ENCODE data around the gene ZNF593. TPM values are rescaled to one million over a fixed set of nuclear protein-coding genes. Genes with fewer than 3 reads are reported as not detected.

Gene ZNF593
- total and polyA plus RNA-seq, 3 experiments from 2014 or later, result 26.2 to 87.9 (median 86.4) TPM

GRCh38 chr1:26190373-26190987 is 20.8 kb downstream of the ZNF593 start, which contains the start of gene CATSPER4:
CATSPER4 (plus strand) TSS chr1:26190602; CDS start chr1:26190628, 26 bp downstream.
- POLR2A ChIA-PET, result no interaction called here
- CTCF ChIA-PET, result interaction anchor here (0.8 to 2.7 kb wide), 5 partner anchors 10 to 44 kb away, joined by 3 to 11 read pairs (median 4); partner anchors contain the start of genes CEP85 and ZNF593
- peak within 1 kb of the TSS in 3 of 8 donors; percentile 44 to 61 (median 44) for H3K27ac Mint-ChIP-seq

GRCh38 chr1:26191739-26192138 is 22.0 kb downstream of the ZNF593 start:
- peaks cover 7% of the 10 kb centered on the region for H3K4me1 ChIP-seq (ENCODE audit: insufficient read depth, low read length)
- peaks cover 4 to 8% (median 7%) of the 10 kb centered on the region in 3 donors for H3K4me1 Mint-ChIP-seq
- no peak overlapping the region for H3K27ac ChIP-seq (ENCODE audit: low read depth, low read length)
- CTCF ChIA-PET, result interaction anchor here (2.7 kb wide), 1 partner anchor 22 kb away, joined by 8 read pairs; the partner anchor contains the start of gene ZNF593
- H3K9me3 ChIP-seq (ENCODE audit: low read length), result no peaks in the 10 kb centered on the region
- H3K27me3 ChIP-seq (ENCODE audit: insufficient read depth, low read length, poor library complexity, severe bottlenecking), result no peaks in the 10 kb centered on the region
- no peaks in the 10 kb centered on the region for H3K9me3 Mint-ChIP-seq
- H3K4me3 ChIP-seq (ENCODE audit: low read length), result no peak overlapping the region
- POLR2A ChIA-PET, result no interaction called here
- H3K4me3 Mint-ChIP-seq, result no peak overlapping the region
- no peaks in the 10 kb centered on the region for H3K36me3 ChIP-seq (ENCODE audit: insufficient read depth, low read length)
- H3K36me3 Mint-ChIP-seq, result no peaks in the 10 kb centered on the region
- H3K27me3 Mint-ChIP-seq, result peaks cover 0 to 3% of the 10 kb centered on the region in 2 donors
- H3K27ac Mint-ChIP-seq, result peak overlapping the region in 3 of 8 donors; percentile 18 to 19 (median 18)
- no peak for DNase-seq

More at GRCh38 chr1:26190373-26190987, 20.8 kb downstream of the ZNF593 start, which contains the start of gene CATSPER4:
- Histone ChIP-seq H3K4me1 (ENCODE audit: insufficient read depth, low read length) (peaks cover 7% of the 10 kb centered on the region), H3K27ac (ENCODE audit: low read depth, low read length) (no peak within 1 kb of the TSS), H3K27me3 (ENCODE audit: insufficient read depth, low read length, poor library complexity, severe bottlenecking) (no peaks in the 10 kb centered on the region), H3K4me3 (ENCODE audit: low read length) (no peak within 1 kb of the TSS), H3K36me3 (ENCODE audit: insufficient read depth, low read length) (no peaks in the 10 kb centered on the region), H3K9me3 (ENCODE audit: low read length) (no peaks in the 10 kb centered on the region)
- H3K4me3 Mint-ChIP-seq, result no peak within 1 kb of the TSS
- H3K36me3 Mint-ChIP-seq, result no peaks in the 10 kb centered on the region
- no peaks in the 10 kb centered on the region for H3K9me3 Mint-ChIP-seq
- peaks cover 0 to 3% of the 10 kb centered on the region in 2 donors for H3K27me3 Mint-ChIP-seq
- H3K4me1 Mint-ChIP-seq, result peaks cover 4 to 8% (median 7%) of the 10 kb centered on the region in 3 donors
- DNase-seq, result no peak

GRCh38 chr1:26195805-26196204 is 26.1 kb downstream of the ZNF593 start:
- CTCF ChIA-PET, result no interaction called here
- Histone ChIP-seq H3K27ac (ENCODE audit: low read depth, low read length) (no peak overlapping the region), H3K36me3 (ENCODE audit: insufficient read depth, low read length) (no peaks in the 10 kb centered on the region), H3K4me1 (ENCODE audit: insufficient read depth, low read length) (peaks cover 12% of the 10 kb centered on the region), H3K9me3 (ENCODE audit: low read length) (no peaks in the 10 kb centered on the region), H3K4me3 (ENCODE audit: low read length) (no peak overlapping the region), H3K27me3 (ENCODE audit: insufficient read depth, low read length, poor library complexity, severe bottlenecking) (no peaks in the 10 kb centered on the region)
- Mint-ChIP-seq H3K4me1 (peaks cover 7 to 16% (median 15%) of the 10 kb centered on the region in 3 donors), H3K27ac (no peak overlapping the region), H3K36me3 (peaks cover 0 to 1% (median 0%) of the 10 kb centered on the region in 3 donors), H3K4me3 (no peak overlapping the region), H3K27me3 (peaks cover 4 to 9% of the 10 kb centered on the region in 2 donors), H3K9me3 (no peaks in the 10 kb centered on the region)
- POLR2A ChIA-PET, result no interaction called here
- no peak for DNase-seq

- H3K36me3 ChIP-seq (ENCODE audit: insufficient read depth, low read length), result no peaks in the 10 kb centered on the region
- Mint-ChIP-seq H3K27ac (peak overlapping the region in 1 of 8 donors; percentile 64), H3K27me3 (peaks cover 4 to 9% of the 10 kb centered on the region in 2 donors), H3K4me3 (no peak overlapping the region), H3K9me3 (no peaks in the 10 kb centered on the region), H3K36me3 (peaks cover 0 to 1% (median 0%) of the 10 kb centered on the region in 3 donors), H3K4me1 (peaks cover 14 to 24% (median 22%) of the 10 kb centered on the region in 3 donors)
- H3K27ac ChIP-seq (ENCODE audit: low read depth, low read length), result no peak overlapping the region
- ChIA-PET CTCF (interaction anchor here (0.8 kb wide), 1 partner anchor 219 kb away, joined by 3 read pairs; no protein-coding TSS in a partner anchor), POLR2A (no interaction called here)
- H3K9me3 ChIP-seq (ENCODE audit: low read length), result no peaks in the 10 kb centered on the region
- peaks cover 20% of the 10 kb centered on the region for H3K4me1 ChIP-seq (ENCODE audit: insufficient read depth, low read length)
- DNase-seq, result no peak
- H3K4me3 ChIP-seq (ENCODE audit: low read length), result no peak overlapping the region
- no peaks in the 10 kb centered on the region for H3K27me3 ChIP-seq (ENCODE audit: insufficient read depth, low read length, poor library complexity, severe bottlenecking)
Measured at GRCh38 chr1:26197301-26197700, 27.6 kb downstream of the ZNF593 start.

GRCh38 chr1:26197813-26198212 is 28.1 kb downstream of the ZNF593 start:
- peaks cover 4 to 9% of the 10 kb centered on the region in 2 donors for H3K27me3 Mint-ChIP-seq
- Histone ChIP-seq H3K4me3 (ENCODE audit: low read length) (no peak overlapping the region), H3K9me3 (ENCODE audit: low read length) (no peaks in the 10 kb centered on the region), H3K4me1 (ENCODE audit: insufficient read depth, low read length) (peaks cover 25% of the 10 kb centered on the region), H3K27ac (ENCODE audit: low read depth, low read length) (no peak overlapping the region), H3K36me3 (ENCODE audit: insufficient read depth, low read length) (no peaks in the 10 kb centered on the region), H3K27me3 (ENCODE audit: insufficient read depth, low read length, poor library complexity, severe bottlenecking) (no peaks in the 10 kb centered on the region)
- no peak overlapping the region for H3K27ac Mint-ChIP-seq
- H3K4me3 Mint-ChIP-seq, result no peak overlapping the region
- ChIA-PET POLR2A (no interaction called here), CTCF (interaction anchor here (0.8 kb wide), 1 partner anchor 219 kb away, joined by 3 read pairs; no protein-coding TSS in a partner anchor)
- DNase-seq, result no peak
- H3K4me1 Mint-ChIP-seq, result peaks cover 17 to 29% (median 27%) of the 10 kb centered on the region in 3 donors
- H3K36me3 Mint-ChIP-seq, result peaks cover 0 to 1% (median 0%) of the 10 kb centered on the region in 3 donors
- H3K9me3 Mint-ChIP-seq, result no peaks in the 10 kb centered on the region

GRCh38 chr1:26200413-26200812 is 30.7 kb downstream of the ZNF593 start:
- no peaks in the 10 kb centered on the region for H3K36me3 ChIP-seq (ENCODE audit: insufficient read depth, low read length)
- ChIA-PET CTCF (interaction anchor here (1.3 kb wide), 1 partner anchor 33 kb away, joined by 4 read pairs; the partner anchor contains the start of gene CEP85), POLR2A (no interaction called here)
- H3K4me1 Mint-ChIP-seq, result peaks cover 22 to 35% (median 34%) of the 10 kb centered on the region in 3 donors
- peaks cover 6 to 8% of the 10 kb centered on the region in 2 donors for H3K27me3 Mint-ChIP-seq
- H3K36me3 Mint-ChIP-seq, result peaks cover 0 to 1% (median 0%) of the 10 kb centered on the region in 3 donors
- H3K27me3 ChIP-seq (ENCODE audit: insufficient read depth, low read length, poor library complexity, severe bottlenecking), result peaks cover 4% of the 10 kb centered on the region
- no peak overlapping the region for H3K4me3 ChIP-seq (ENCODE audit: low read length)
- peaks cover 30% of the 10 kb centered on the region for H3K4me1 ChIP-seq (ENCODE audit: insufficient read depth, low read length)
- DNase-seq, result no peak
- no peaks in the 10 kb centered on the region for H3K9me3 ChIP-seq (ENCODE audit: low read length)
- H3K27ac ChIP-seq (ENCODE audit: low read depth, low read length), result peak overlapping the region; percentile 29
- H3K9me3 Mint-ChIP-seq, result no peaks in the 10 kb centered on the region
- peak overlapping the region in 2 of 8 donors; percentile 17 to 86 for H3K27ac Mint-ChIP-seq
- H3K4me3 Mint-ChIP-seq, result peak overlapping the region in 2 of 7 donors; percentile 13 to 57

GRCh38 chr1:26203642-26204318 is 34.1 kb downstream of the ZNF593 start:
- Mint-ChIP-seq H3K27me3 (peaks cover 3% of the 10 kb centered on the region in 2 donors), H3K27ac (peak overlapping the region in 1 of 8 donors; percentile 2), H3K36me3 (peaks cover 0 to 3% (median 0%) of the 10 kb centered on the region in 3 donors), H3K9me3 (no peaks in the 10 kb centered on the region), H3K4me3 (no peak overlapping the region), H3K4me1 (peaks cover 22 to 35% (median 34%) of the 10 kb centered on the region in 3 donors)
- ChIA-PET POLR2A (interaction anchor here (0.9 kb wide), 1 partner anchor 93 kb away, joined by 4 read pairs; no protein-coding TSS in a partner anchor), CTCF (interaction anchor here (1.3 to 2.5 kb wide), 2 partner anchors 30 to 34 kb away, joined by 4 to 11 read pairs; partner anchors contain the start of genes CEP85 and ZNF593)
- H3K9me3 ChIP-seq (ENCODE audit: low read length), result no peaks in the 10 kb centered on the region
- H3K36me3 ChIP-seq (ENCODE audit: insufficient read depth, low read length), result no peaks in the 10 kb centered on the region
- H3K27me3 ChIP-seq (ENCODE audit: insufficient read depth, low read length, poor library complexity, severe bottlenecking), result peaks cover 4% of the 10 kb centered on the region
- H3K4me3 ChIP-seq (ENCODE audit: low read length), result no peak overlapping the region
- no peak for DNase-seq
- peaks cover 30% of the 10 kb centered on the region for H3K4me1 ChIP-seq (ENCODE audit: insufficient read depth, low read length)
- no peak overlapping the region for H3K27ac ChIP-seq (ENCODE audit: low read depth, low read length)

Measured in CD8-positive, alpha-beta memory T cell (primary cell).